ENCODE data around the gene COA8.

The COA8 gene

DNA sequence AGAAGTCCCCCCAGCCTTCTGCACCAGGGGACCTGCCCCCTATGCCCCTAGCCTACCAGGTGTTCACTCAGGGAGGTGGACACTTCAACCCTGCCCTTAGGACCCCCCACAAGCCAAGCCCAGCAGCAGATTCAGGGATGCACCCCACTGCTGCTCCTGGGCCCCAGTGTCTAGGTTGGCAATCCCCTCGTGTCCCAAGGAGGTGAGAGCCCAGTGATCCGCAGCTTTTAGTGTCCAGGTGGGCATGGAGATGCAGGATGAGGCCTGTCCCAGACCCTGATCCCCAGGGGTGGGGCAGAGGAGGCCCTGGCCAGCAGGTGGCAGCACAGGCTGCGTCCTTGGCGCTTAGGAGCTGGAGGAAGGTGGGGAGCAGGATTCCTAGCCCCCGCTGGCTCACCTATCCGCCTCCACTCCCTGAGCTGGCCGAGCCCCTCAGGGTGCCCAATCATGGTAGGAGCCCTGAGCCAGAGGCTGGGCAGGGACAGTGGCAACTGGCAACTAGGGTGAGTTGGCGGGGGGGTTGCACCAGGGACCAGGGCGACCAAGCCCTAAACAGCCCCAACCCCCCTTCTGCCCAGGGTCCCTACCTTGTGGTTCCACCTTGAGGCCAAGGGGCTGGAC is 44.2 kb upstream of the COA8 start:
- peak in 2 of 3 donors; percentile 51 to 55 for DNase-seq
- ChIA-PET POLR2A (no interaction called here), CTCF (interaction anchor here (1.1 to 11.1 kb wide), 11 partner anchors 10 to 43 kb away, joined by 3 to 147 read pairs (median 6); partner anchors contain the start of gene TRMT61A)
- H3K4me1 ChIP-seq (ENCODE audit: control extremely low read depth in 1 of 4, control insufficient read depth in 4 of 4, insufficient read depth in 4 of 4, low read length in 3 of 4), result peaks cover 0 to 50% (median 50%) of the 10 kb centered on the region in 4 experiments
- no peaks in the 10 kb centered on the region for H3K36me3 ChIP-seq (ENCODE audit: control insufficient read depth in 4 of 4, insufficient read depth in 4 of 4, low read length in 3 of 4)
- H3K27ac ChIP-seq (ENCODE audit: insufficient read depth in 1 of 2, low read depth in 1 of 2, low read length in 2 of 2, poor library complexity in 1 of 2, severe bottlenecking in 2 of 2), result no peak overlapping the region
- peak overlapping the region in 2 of 7 experiments; percentile 24 to 50 for H3K4me3 ChIP-seq (ENCODE audit: control insufficient read depth in 1 of 7, extremely low read depth in 1 of 7, insufficient read depth in 4 of 7, low read depth in 2 of 7, low read length in 6 of 7)
- H3K27me3 ChIP-seq (replicated peaks in 2 of 5; ENCODE audit: control insufficient read depth in 4 of 5, insufficient read depth in 5 of 5, low read length in 4 of 5), result peaks cover 0 to 22% (median 3%) of the 10 kb centered on the region in 5 experiments
- WGBS (ENCODE audit: insufficient coverage), result 24% methylated on average over 5 of the region's 9 CpGs
- H3K9me3 ChIP-seq (ENCODE audit: control extremely low read depth in 1 of 5, control insufficient read depth in 4 of 5, insufficient read depth in 2 of 5, low read depth in 1 of 5, low read length in 4 of 5), result no peaks in the 10 kb centered on the region

DNA sequence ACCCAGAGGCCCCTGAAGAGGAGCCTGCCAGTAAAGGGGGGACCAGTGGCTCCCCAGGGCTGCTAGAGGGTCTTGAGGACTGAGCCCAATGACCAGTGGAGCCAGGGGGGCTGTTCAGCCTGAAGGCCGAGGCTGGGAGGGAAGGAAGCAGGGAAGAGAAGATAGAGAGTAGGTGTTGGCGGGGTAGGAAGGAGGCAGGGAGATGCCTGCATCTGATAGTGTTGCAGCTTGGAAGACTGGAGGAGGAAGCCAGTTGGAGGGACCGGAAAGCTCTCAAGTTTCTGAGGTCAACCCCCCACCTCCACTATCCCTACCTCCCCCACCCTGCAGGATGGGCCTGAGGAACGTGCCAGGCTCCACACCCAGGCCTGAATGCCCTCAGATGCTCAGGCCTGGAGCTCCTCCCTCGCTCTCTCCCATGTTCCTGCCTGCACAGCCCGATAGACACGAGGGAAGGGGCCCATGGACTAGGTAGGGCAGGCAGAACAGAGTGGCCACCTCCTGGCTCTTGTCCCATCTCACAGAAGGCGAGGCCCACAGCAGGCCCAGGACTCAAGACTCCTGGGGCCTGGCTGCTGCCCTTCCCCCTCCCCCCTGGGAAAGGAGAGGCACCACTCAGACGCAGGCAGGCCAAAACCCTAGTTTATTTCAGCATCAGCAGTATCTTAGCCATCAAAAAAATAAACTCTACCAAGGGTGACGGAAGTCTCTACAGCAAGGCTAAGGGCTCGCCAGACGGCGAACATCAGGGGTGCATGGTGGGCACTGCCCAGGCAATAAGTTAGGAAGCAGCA is 43.5 kb upstream of the COA8 start:
- 61% methylated on average over 6 of the region's 13 CpGs for WGBS (ENCODE audit: insufficient coverage)
- no peaks in the 10 kb centered on the region for H3K36me3 ChIP-seq (ENCODE audit: control insufficient read depth in 4 of 4, insufficient read depth in 4 of 4, low read length in 3 of 4)
- no peak overlapping the region for H3K27ac ChIP-seq (ENCODE audit: insufficient read depth in 1 of 2, low read depth in 1 of 2, low read length in 2 of 2, poor library complexity in 1 of 2, severe bottlenecking in 2 of 2)
- ChIA-PET CTCF (interaction anchor here (0.9 to 11.1 kb wide), 12 partner anchors 10 to 42 kb away, joined by 3 to 147 read pairs (median 6); partner anchors contain the start of gene TRMT61A), POLR2A (no interaction called here)
- peaks cover 0 to 52% (median 50%) of the 10 kb centered on the region in 4 experiments for H3K4me1 ChIP-seq (ENCODE audit: control extremely low read depth in 1 of 4, control insufficient read depth in 4 of 4, insufficient read depth in 4 of 4, low read length in 3 of 4)
- H3K9me3 ChIP-seq (ENCODE audit: control extremely low read depth in 1 of 5, control insufficient read depth in 4 of 5, insufficient read depth in 2 of 5, low read depth in 1 of 5, low read length in 4 of 5), result peaks cover 0 to 4% (median 0%) of the 10 kb centered on the region in 5 experiments
- peaks cover 0 to 29% (median 6%) of the 10 kb centered on the region in 5 experiments for H3K27me3 ChIP-seq (replicated peaks in 2 of 5; ENCODE audit: control insufficient read depth in 4 of 5, insufficient read depth in 5 of 5, low read length in 4 of 5)
- peak overlapping the region in 2 of 7 experiments; percentile 24 to 50 for H3K4me3 ChIP-seq (ENCODE audit: control insufficient read depth in 1 of 7, extremely low read depth in 1 of 7, insufficient read depth in 4 of 7, low read depth in 2 of 7, low read length in 6 of 7)
- DNase-seq, result peak in 2 of 3 donors; percentile 45 to 58

DNA sequence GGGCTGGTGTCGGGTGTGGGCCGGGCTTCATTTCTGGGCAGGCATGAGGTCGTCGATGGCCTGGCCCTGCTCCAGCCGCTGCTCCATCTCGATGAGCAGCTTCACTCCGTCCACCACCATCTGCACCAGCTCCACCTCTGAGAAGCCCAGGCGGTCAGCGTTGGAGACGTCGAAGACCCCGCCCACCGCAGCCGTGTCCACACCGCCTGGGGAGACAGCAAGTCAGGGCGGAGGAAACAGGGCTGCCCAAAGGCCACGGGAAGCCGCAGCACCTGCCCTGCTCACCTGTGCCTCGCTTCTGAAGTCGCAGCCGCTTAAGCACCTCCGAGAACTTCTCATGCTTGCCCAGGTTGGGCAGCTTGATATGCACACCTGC is 42.9 kb upstream of the COA8 start:
- Histone ChIP-seq H3K27me3 (replicated peaks in 2 of 5; ENCODE audit: control insufficient read depth in 4 of 5, insufficient read depth in 5 of 5, low read length in 4 of 5) (peaks cover 0 to 30% (median 6%) of the 10 kb centered on the region in 5 experiments), H3K27ac (ENCODE audit: insufficient read depth in 1 of 2, low read depth in 1 of 2, low read length in 2 of 2, poor library complexity in 1 of 2, severe bottlenecking in 2 of 2) (no peak overlapping the region), H3K36me3 (ENCODE audit: control insufficient read depth in 4 of 4, insufficient read depth in 4 of 4, low read length in 3 of 4) (no peaks in the 10 kb centered on the region), H3K4me1 (ENCODE audit: control extremely low read depth in 1 of 4, control insufficient read depth in 4 of 4, insufficient read depth in 4 of 4, low read length in 3 of 4) (peaks cover 0 to 57% (median 52%) of the 10 kb centered on the region in 4 experiments), H3K4me3 (ENCODE audit: control insufficient read depth in 1 of 7, extremely low read depth in 1 of 7, insufficient read depth in 4 of 7, low read depth in 2 of 7, low read length in 6 of 7) (peak overlapping the region in 1 of 7 experiments; percentile 73), H3K9me3 (ENCODE audit: control extremely low read depth in 1 of 5, control insufficient read depth in 4 of 5, insufficient read depth in 2 of 5, low read depth in 1 of 5, low read length in 4 of 5) (peaks cover 0 to 4% (median 0%) of the 10 kb centered on the region in 5 experiments)
- ChIA-PET CTCF (interaction anchor here (0.9 to 11.1 kb wide), 5 partner anchors 10 to 26 kb away, joined by 3 to 147 read pairs (median 46); partner anchors contain the start of gene TRMT61A), POLR2A (no interaction called here)
- DNase-seq, result no peak
- 85% methylated on average over 14 of the region's 22 CpGs for WGBS (ENCODE audit: insufficient coverage)

DNA sequence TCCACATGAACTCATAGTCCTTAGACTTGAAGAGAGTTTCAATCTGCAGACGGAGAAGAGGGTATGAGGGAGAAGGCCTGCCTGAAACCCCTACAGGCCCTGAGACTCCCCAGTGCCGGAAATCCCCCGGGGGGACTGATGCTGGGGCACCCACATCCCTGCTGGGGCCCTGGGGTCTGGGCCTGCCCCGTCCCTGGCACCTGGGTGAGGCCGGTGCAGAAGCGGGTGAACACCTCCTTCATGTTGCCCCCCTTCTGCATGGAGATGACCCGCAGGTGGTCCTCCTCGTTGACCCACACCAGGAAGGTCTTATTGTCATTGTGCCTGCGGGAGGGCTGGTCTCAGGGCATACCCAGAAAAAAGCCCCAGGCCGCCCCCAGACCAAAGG is 42.5 kb upstream of the COA8 start:
- no peak overlapping the region for H3K27ac ChIP-seq (ENCODE audit: insufficient read depth in 1 of 2, low read depth in 1 of 2, low read length in 2 of 2, poor library complexity in 1 of 2, severe bottlenecking in 2 of 2)
- 70% methylated on average over 10 of the region's 10 CpGs for WGBS (ENCODE audit: insufficient coverage)
- DNase-seq, result no peak
- H3K4me3 ChIP-seq (ENCODE audit: control insufficient read depth in 1 of 7, extremely low read depth in 1 of 7, insufficient read depth in 4 of 7, low read depth in 2 of 7, low read length in 6 of 7), result peak overlapping the region in 3 of 7 experiments; percentile 66 to 74 (median 73)
- CTCF ChIA-PET, result interaction anchor here (0.9 to 11.1 kb wide), 7 partner anchors 9 to 193 kb away, joined by 3 to 147 read pairs (median 5); partner anchors contain the start of gene TRMT61A
- no peaks in the 10 kb centered on the region for H3K36me3 ChIP-seq (ENCODE audit: control insufficient read depth in 4 of 4, insufficient read depth in 4 of 4, low read length in 3 of 4)
- peaks cover 0 to 30% (median 6%) of the 10 kb centered on the region in 5 experiments for H3K27me3 ChIP-seq (replicated peaks in 2 of 5; ENCODE audit: control insufficient read depth in 4 of 5, insufficient read depth in 5 of 5, low read length in 4 of 5)
- H3K4me1 ChIP-seq (ENCODE audit: control extremely low read depth in 1 of 4, control insufficient read depth in 4 of 4, insufficient read depth in 4 of 4, low read length in 3 of 4), result peaks cover 0 to 57% (median 52%) of the 10 kb centered on the region in 4 experiments
- POLR2A ChIA-PET, result interaction anchor here (2.1 kb wide), 1 partner anchor 42 kb away, joined by 7 read pairs; no protein-coding TSS in a partner anchor
- peaks cover 0 to 4% (median 0%) of the 10 kb centered on the region in 5 experiments for H3K9me3 ChIP-seq (ENCODE audit: control extremely low read depth in 1 of 5, control insufficient read depth in 4 of 5, insufficient read depth in 2 of 5, low read depth in 1 of 5, low read length in 4 of 5)

DNA sequence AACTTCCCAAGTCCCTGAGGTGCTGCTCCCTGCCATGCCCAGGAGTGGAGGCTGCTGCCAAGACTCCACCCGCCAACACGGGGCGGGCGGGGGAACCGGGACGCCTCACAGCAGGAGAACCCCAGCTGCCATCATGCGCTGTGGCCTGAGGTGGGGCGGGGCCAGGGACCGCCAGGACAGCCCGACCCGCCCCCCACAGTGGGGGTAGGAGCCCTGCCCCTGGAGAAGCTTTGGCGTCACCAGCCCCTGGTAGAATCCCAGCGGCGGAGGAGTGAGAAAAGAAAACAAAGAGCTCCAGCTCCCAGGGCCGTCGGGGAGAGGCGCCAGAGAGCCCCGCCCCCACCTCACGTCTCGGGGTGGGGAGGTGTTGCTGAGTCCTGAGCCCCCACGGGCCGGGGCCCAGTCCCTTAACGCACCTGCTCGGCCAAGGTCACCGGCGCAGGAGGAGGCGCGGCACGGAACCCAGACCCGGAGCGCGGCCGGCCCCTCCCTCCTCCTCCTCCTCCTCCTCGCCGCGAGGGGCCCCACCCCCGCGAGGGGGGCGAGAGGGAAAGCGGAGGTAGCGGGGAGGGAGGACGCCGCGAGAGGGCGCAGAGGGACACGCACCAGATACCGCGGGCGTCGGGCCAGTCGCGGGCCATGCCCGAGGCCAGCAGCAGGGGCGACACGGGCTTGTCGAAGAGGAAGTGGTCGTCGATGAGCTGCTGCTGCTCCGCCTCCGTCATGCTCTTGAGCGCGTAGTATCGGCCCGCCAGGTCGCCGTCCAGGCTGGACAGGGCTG is 41.9 kb upstream of the COA8 start:
- Histone ChIP-seq H3K36me3 (ENCODE audit: control insufficient read depth in 4 of 4, insufficient read depth in 4 of 4, low read length in 3 of 4) (no peaks in the 10 kb centered on the region), H3K27ac (ENCODE audit: insufficient read depth in 1 of 2, low read depth in 1 of 2, low read length in 2 of 2, poor library complexity in 1 of 2, severe bottlenecking in 2 of 2) (no peak overlapping the region), H3K27me3 (replicated peaks in 2 of 5; ENCODE audit: control insufficient read depth in 4 of 5, insufficient read depth in 5 of 5, low read length in 4 of 5) (peaks cover 0 to 30% (median 6%) of the 10 kb centered on the region in 5 experiments), H3K9me3 (ENCODE audit: control extremely low read depth in 1 of 5, control insufficient read depth in 4 of 5, insufficient read depth in 2 of 5, low read depth in 1 of 5, low read length in 4 of 5) (peaks cover 0 to 4% (median 0%) of the 10 kb centered on the region in 5 experiments), H3K4me3 (ENCODE audit: control insufficient read depth in 1 of 7, extremely low read depth in 1 of 7, insufficient read depth in 4 of 7, low read depth in 2 of 7, low read length in 6 of 7) (peak overlapping the region; percentile 38 to 74 (median 64)), H3K4me1 (ENCODE audit: control extremely low read depth in 1 of 4, control insufficient read depth in 4 of 4, insufficient read depth in 4 of 4, low read length in 3 of 4) (peaks cover 0 to 57% (median 52%) of the 10 kb centered on the region in 4 experiments)
- POLR2A ChIA-PET, result interaction anchor here (1.7 to 2.1 kb wide), 2 partner anchors 9 to 41 kb away, joined by 4 to 7 read pairs; no protein-coding TSS in a partner anchor
- CTCF ChIA-PET, result interaction anchor here (0.6 to 11.1 kb wide), 9 partner anchors 9 to 193 kb away, joined by 3 to 147 read pairs (median 4); partner anchors contain the start of gene TRMT61A
- peak; percentile 91 to 94 (median 92) for DNase-seq
- 2% methylated on average over 45 of the region's 66 CpGs for WGBS (ENCODE audit: insufficient coverage)

DNA sequence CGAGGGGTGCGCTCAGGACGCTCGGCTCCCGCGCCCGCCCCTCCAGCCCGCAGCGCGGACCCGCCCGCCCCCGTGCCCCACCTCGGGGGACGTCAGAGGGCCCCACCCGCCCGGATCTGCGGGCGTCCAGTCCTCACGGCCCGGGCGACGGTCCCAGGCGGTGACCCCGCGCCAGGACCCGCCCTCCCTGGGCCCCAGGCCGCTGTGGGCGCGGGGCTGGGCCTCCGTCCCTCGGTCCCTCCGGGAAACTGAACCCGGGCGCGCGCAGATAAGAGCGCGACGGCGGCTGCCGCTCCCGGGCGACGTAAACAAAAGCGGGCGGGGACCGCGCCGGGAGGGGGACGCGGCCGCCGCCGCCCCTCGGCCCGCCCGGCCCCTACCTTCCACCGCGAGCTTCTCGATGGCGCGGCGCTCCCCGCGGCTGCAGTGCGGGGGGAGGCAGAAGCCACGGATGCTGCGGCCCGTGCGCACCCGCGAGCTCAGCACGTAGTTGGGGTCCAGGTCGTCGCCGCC is 41.3 kb upstream of the COA8 start:
- peak overlapping the region; percentile 43 to 74 (median 64) for H3K4me3 ChIP-seq (ENCODE audit: control insufficient read depth in 1 of 7, extremely low read depth in 1 of 7, insufficient read depth in 4 of 7, low read depth in 2 of 7, low read length in 6 of 7)
- under 1% methylated on average over 64 of the region's 77 CpGs for WGBS (ENCODE audit: insufficient coverage)
- no peak overlapping the region for H3K27ac ChIP-seq (ENCODE audit: insufficient read depth in 1 of 2, low read depth in 1 of 2, low read length in 2 of 2, poor library complexity in 1 of 2, severe bottlenecking in 2 of 2)
- DNase-seq, result peak in 1 of 3 donors; percentile 41
- POLR2A ChIA-PET, result interaction anchor here (1.7 to 2.1 kb wide), 2 partner anchors 8 to 40 kb away, joined by 4 to 7 read pairs; no protein-coding TSS in a partner anchor
- H3K9me3 ChIP-seq (ENCODE audit: control extremely low read depth in 1 of 5, control insufficient read depth in 4 of 5, insufficient read depth in 2 of 5, low read depth in 1 of 5, low read length in 4 of 5), result peaks cover 0 to 4% (median 0%) of the 10 kb centered on the region in 5 experiments
- peaks cover 0 to 30% (median 6%) of the 10 kb centered on the region in 5 experiments for H3K27me3 ChIP-seq (replicated peaks in 2 of 5; ENCODE audit: control insufficient read depth in 4 of 5, insufficient read depth in 5 of 5, low read length in 4 of 5)
- no peaks in the 10 kb centered on the region for H3K36me3 ChIP-seq (ENCODE audit: control insufficient read depth in 4 of 4, insufficient read depth in 4 of 4, low read length in 3 of 4)
- peaks cover 0 to 62% (median 54%) of the 10 kb centered on the region in 4 experiments for H3K4me1 ChIP-seq (ENCODE audit: control extremely low read depth in 1 of 4, control insufficient read depth in 4 of 4, insufficient read depth in 4 of 4, low read length in 3 of 4)
- CTCF ChIA-PET, result interaction anchor here (0.6 to 11.1 kb wide), 7 partner anchors 8 to 158 kb away, joined by 3 to 147 read pairs (median 5); partner anchors contain the start of gene TRMT61A

Measured in common myeloid progenitor, CD34-positive (primary cell).